ACC112 (cell line): ENCODE measurements around the gene MAP3K6.
A peak's percentile ranks its signal among the peaks of the same experiment; 100 is the strongest.
"Not testable (repeated sequence)": the region's sequence is repeated elsewhere in the genome, so short reads cannot be mapped to it uniquely, and the experiment has no call there.

ENCODE experiments used
- H2AFZ ChIP-seq: fragments of 200-600 bp; sonication (generic); one replicate; pipeline ENCODE4 v1.6.0; 2017; ENCODE audit warnings: antibody characterized with exemption, low read length; ENCODE audit not compliant: unreplicated experiment
- H3K27ac ChIP-seq: fragments of 200-600 bp; sonication (generic); 2 replicates; pipeline ENCODE4 v1.5.1; 2014; ENCODE audit warnings: low read depth, mild to moderate bottlenecking, antibody characterized with exemption, low read length, moderate library complexity
- H3K27me3 ChIP-seq: fragments of 200-600 bp; sonication (generic); 2 replicates; pipeline ENCODE4 v1.6.1; 2014; ENCODE audit warnings: mild to moderate bottlenecking, antibody characterized with exemption, low read length, moderate library complexity, mixed read lengths; ENCODE audit not compliant: insufficient read depth
- H3K36me3 ChIP-seq: fragments of 200-600 bp; sonication (generic); 2 replicates; pipeline ENCODE4 v1.6.1; 2016; ENCODE audit warnings: mild to moderate bottlenecking, antibody characterized with exemption, low read length, moderate library complexity, mixed read lengths; ENCODE audit not compliant: insufficient read depth
- H3K4me1 ChIP-seq: fragments of 200-600 bp; sonication (generic); one replicate; pipeline ENCODE4 v1.6.1; 2016; ENCODE audit warnings: low read length, mixed read lengths; ENCODE audit not compliant: insufficient read depth, unreplicated experiment, control insufficient read depth
- H3K4me3 ChIP-seq: fragments of 200-600 bp; sonication (generic); 2 replicates; pipeline ENCODE4 v1.5.1; 2014; ENCODE audit warnings: mild to moderate bottlenecking, low read depth, low read length
- H3K79me2 ChIP-seq: fragments of 200-600 bp; sonication (generic); one replicate; pipeline ENCODE4 v1.6.0; 2016; ENCODE audit warnings: low read length; ENCODE audit not compliant: control insufficient read depth, unreplicated experiment, insufficient read depth

The MAP3K6 gene

GRCh38 chr1:27366411-27367159, at the start of gene MAP3K6:
MAP3K6 (minus strand) TSS chr1:27366961; CDS start chr1:27366597, 364 bp downstream.
- H2AFZ ChIP-seq, result peak within 1 kb of the TSS; percentile 96
- peak within 1 kb of the TSS; percentile 96 for H3K27ac ChIP-seq
- H3K79me2 ChIP-seq, result peaks cover 7% of the 10 kb centered on the region

DNA sequence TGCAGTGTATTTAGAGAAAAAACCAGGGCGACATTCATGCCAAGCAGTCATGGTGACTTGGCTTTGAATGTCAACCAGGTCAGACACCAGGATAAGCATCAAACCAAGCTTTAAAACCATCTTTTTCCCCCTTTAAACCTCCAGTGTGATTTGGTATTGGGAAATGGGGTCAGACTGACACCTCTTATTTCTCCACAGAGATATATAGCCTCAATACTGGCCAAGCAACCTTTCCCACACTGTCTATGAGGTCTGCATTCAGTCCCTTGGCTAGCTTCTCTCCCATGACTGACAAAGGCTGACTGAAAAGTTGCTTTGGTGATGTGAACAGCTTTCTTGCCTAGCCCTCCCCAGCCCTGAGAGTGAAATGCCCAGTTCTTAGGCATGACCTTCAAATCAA, 47.3 kb upstream of the MAP3K6 start:
- Histone ChIP-seq H3K79me2 (peaks cover 2% of the 10 kb centered on the region), H3K27ac (no peak overlapping the region), H3K36me3 (peaks cover 39% of the 10 kb centered on the region), H3K27me3 (no peaks in the 10 kb centered on the region), H3K4me3 (no peak overlapping the region), H3K4me1 (peaks cover 14% of the 10 kb centered on the region), H2AFZ (no peak overlapping the region)

More at GRCh38 chr1:27366411-27367159, at the start of gene MAP3K6:
- no peaks in the 10 kb centered on the region for H3K27me3 ChIP-seq
- peaks cover 17% of the 10 kb centered on the region for H3K4me1 ChIP-seq
- H3K4me3 ChIP-seq, result peak within 1 kb of the TSS; percentile 99
- H3K36me3 ChIP-seq, result no peaks in the 10 kb centered on the region; the same call in 1 of the 2 replicates

DNA sequence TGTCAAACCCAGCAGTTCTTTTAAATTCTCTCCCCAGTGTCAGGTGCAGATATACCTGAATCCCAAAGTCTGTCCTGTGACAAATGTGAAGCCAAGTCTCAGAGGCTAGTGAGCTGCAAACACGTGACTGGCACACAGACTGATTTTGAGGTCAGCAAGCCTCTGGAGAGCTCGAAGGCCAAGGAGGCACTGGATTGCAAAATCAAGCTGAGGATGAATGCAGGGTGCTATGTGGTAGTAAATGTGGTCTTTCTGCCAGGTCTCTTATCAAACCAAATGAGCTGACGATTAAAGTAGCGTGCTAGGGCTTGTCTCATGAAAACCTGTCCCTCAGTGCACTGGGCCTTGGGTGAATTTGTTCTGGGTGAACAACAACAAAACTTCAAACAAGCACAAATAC, 46.2 kb upstream of the MAP3K6 start:
- Histone ChIP-seq H3K4me1 (peaks cover 4% of the 10 kb centered on the region), H3K27ac (no peak overlapping the region), H3K4me3 (no peak overlapping the region), H3K79me2 (peaks cover 2% of the 10 kb centered on the region), H2AFZ (no peak overlapping the region), H3K27me3 (no peaks in the 10 kb centered on the region), H3K36me3 (peaks cover 39% of the 10 kb centered on the region)

- Histone ChIP-seq H3K27me3 (no peaks in the 10 kb centered on the region), H3K27ac (no peak overlapping the region), H2AFZ (no peak overlapping the region), H3K36me3 (peaks cover 36% of the 10 kb centered on the region), H3K4me3 (no peak overlapping the region), H3K79me2 (no peaks in the 10 kb centered on the region), H3K4me1 (no peaks in the 10 kb centered on the region)
Observed at GRCh38 chr1:27412502-27412901, 45.7 kb upstream of the MAP3K6 start.

GRCh38 chr1:27410709-27411108, 43.9 kb upstream of the MAP3K6 start:
- Histone ChIP-seq H3K27ac (no peak overlapping the region), H3K36me3 (peaks cover 26% of the 10 kb centered on the region), H3K4me1 (no peaks in the 10 kb centered on the region), H2AFZ (no peak overlapping the region), H3K27me3 (no peaks in the 10 kb centered on the region), H3K79me2 (no peaks in the 10 kb centered on the region), H3K4me3 (no peak overlapping the region)

- no peak overlapping the region for H3K4me3 ChIP-seq
- H3K27me3 ChIP-seq, result no peaks in the 10 kb centered on the region
- peaks cover 16% of the 10 kb centered on the region; the same call in 1 of the 2 replicates for H3K36me3 ChIP-seq
- peaks cover 7% of the 10 kb centered on the region for H3K4me1 ChIP-seq
- no peak overlapping the region for H3K27ac ChIP-seq
- no peaks in the 10 kb centered on the region for H3K79me2 ChIP-seq
- no peak overlapping the region for H2AFZ ChIP-seq
Observed at GRCh38 chr1:27409669-27410068, 42.9 kb upstream of the MAP3K6 start.

DNA sequence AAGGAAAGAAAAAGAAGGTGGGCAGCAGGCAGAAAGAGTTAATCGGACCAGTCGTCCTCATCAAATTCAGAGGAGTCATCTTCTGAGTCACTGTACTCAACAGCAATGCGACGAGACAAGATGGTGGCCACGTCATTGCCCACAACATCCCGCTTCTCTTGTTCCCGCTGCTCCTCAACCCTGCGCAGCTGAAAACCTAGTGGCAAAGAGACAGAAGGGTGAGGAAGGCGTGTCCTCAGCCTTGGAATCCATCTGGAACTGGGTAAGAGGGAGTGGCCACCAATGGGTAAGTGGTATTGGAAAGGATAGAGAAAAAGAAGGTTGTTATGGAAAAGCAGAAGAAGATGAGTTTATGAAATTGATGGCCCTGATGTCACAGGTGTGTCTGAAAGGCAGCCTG, 41.4 kb upstream of the MAP3K6 start:
- Histone ChIP-seq H3K27ac (no peak overlapping the region), H3K27me3 (no peaks in the 10 kb centered on the region)

GRCh38 chr1:27406791-27407190, 40.0 kb upstream of the MAP3K6 start:
- not testable (repeated sequence) for H3K27ac ChIP-seq, H3K27me3 ChIP-seq, H2AFZ ChIP-seq, H3K36me3 ChIP-seq, H3K79me2 ChIP-seq, H3K4me3 ChIP-seq
- H3K4me1 ChIP-seq, result peaks cover 25% of the 10 kb centered on the region

More for the DNA sequence above, 41.4 kb upstream of the MAP3K6 start:
- H3K4me3 ChIP-seq, result no peak overlapping the region
- peaks cover 11% of the 10 kb centered on the region; the same call in 1 of the 2 replicates for H3K36me3 ChIP-seq
- H3K4me1 ChIP-seq, result peaks cover 17% of the 10 kb centered on the region
- H2AFZ ChIP-seq, result no peak overlapping the region
- no peaks in the 10 kb centered on the region for H3K79me2 ChIP-seq

- no peaks in the 10 kb centered on the region for H3K79me2 ChIP-seq
- H2AFZ ChIP-seq, result no peak overlapping the region
- H3K27ac ChIP-seq, result no peak overlapping the region
- H3K4me1 ChIP-seq, result peaks cover 25% of the 10 kb centered on the region
- H3K36me3 ChIP-seq, result peaks cover 7% of the 10 kb centered on the region; the same call in 1 of the 2 replicates
- no peak overlapping the region for H3K4me3 ChIP-seq
- H3K27me3 ChIP-seq, result no peaks in the 10 kb centered on the region
Observed at GRCh38 chr1:27406362-27406680, 39.6 kb upstream of the MAP3K6 start.

- peaks cover 25% of the 10 kb centered on the region for H3K4me1 ChIP-seq
- H3K27ac ChIP-seq, H2AFZ ChIP-seq, H3K79me2 ChIP-seq, H3K4me3 ChIP-seq, H3K27me3 ChIP-seq, H3K36me3 ChIP-seq: not testable (repeated sequence)
Observed at GRCh38 chr1:27405598-27406361, 39.0 kb upstream of the MAP3K6 start.

DNA sequence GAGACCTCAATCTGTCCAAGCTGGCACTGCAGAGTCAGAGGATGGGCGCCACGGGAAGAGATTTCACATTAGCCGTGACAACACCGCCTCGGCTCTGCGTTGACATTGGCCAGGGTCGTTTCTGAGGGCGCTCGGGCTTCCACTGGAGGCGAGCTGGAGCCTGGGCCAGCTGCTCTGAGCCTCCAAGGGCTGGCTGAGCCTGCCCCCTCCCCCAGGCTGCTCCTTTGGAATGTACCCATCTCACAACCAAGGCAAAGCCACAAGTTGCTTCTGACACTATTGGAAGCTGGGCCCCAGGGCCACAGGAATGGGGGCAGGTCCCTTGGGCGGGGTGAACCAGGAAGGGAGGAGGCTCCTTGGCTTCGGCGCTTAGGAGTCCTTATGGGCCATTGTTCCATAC, 38.3 kb upstream of the MAP3K6 start:
- Histone ChIP-seq H3K4me1 (peaks cover 25% of the 10 kb centered on the region), H3K36me3 (no peaks in the 10 kb centered on the region), H2AFZ (no peak overlapping the region), H3K4me3 (no peak overlapping the region), H3K27me3 (no peaks in the 10 kb centered on the region), H3K79me2 (no peaks in the 10 kb centered on the region), H3K27ac (no peak overlapping the region)
